GM18505 (cell line): ENCODE data around the gene MAP3K7CL.

Source experiments
- ATAC-seq: cut with Tn5 transposase; IDR thresholded peaks from one replicate; pipeline ENCODE4 v1.9.1; 2021; ENCODE audit not compliant: unreplicated experiment
- POLR2A ChIP-seq: IDR thresholded peaks from 4 replicates; pipeline ENCODE4 v1.6.1; 2011; ENCODE audit warnings: borderline replicate concordance; ENCODE audit not compliant: insufficient read depth, insufficient read length; ENCODE audit errors: extremely low read depth

The MAP3K7CL gene

GRCh38 chr21:29181799-29182470 is 51.5 kb downstream of the MAP3K7CL start:
- no peak for ATAC-seq
- TF ChIP-seq POLR2A: no peak

GRCh38 chr21:29182691-29183092 is 52.2 kb downstream of the MAP3K7CL start:
- TF ChIP-seq POLR2A: no peak

GRCh38 chr21:29184037-29184436 is 53.6 kb downstream of the MAP3K7CL start:
- no peak for TF ChIP-seq POLR2A
- ATAC-seq: no peak

More at GRCh38 chr21:29182691-29183092, 52.2 kb downstream of the MAP3K7CL start:
- ATAC-seq: no peak

- no peak for ATAC-seq
- no peak for TF ChIP-seq POLR2A
Observed at GRCh38 chr21:29185172-29185571, 54.7 kb downstream of the MAP3K7CL start.

GRCh38 chr21:29185633-29186032 is 55.2 kb downstream of the MAP3K7CL start:
- ATAC-seq: no peak
- TF ChIP-seq POLR2A: no peak

GRCh38 chr21:29186246-29186645 is 55.8 kb downstream of the MAP3K7CL start:
- TF ChIP-seq POLR2A: no peak
- ATAC-seq: no peak

- ATAC-seq: no peak
- no peak for TF ChIP-seq POLR2A
Observed at GRCh38 chr21:29187944-29188343, 57.5 kb downstream of the MAP3K7CL start.

- no peak for TF ChIP-seq POLR2A
- ATAC-seq: no peak
Observed at GRCh38 chr21:29189353-29189752, 58.9 kb downstream of the MAP3K7CL start.

GRCh38 chr21:29190923-29191331 is 60.5 kb downstream of the MAP3K7CL start:
- no peak for TF ChIP-seq POLR2A
- ATAC-seq: no peak

- no peak for ATAC-seq
- TF ChIP-seq POLR2A: no peak
Observed at GRCh38 chr21:29193072-29193471, 62.6 kb downstream of the MAP3K7CL start.

- no peak for TF ChIP-seq POLR2A
- ATAC-seq: no peak
Observed at GRCh38 chr21:29193901-29194300, 63.5 kb downstream of the MAP3K7CL start.

GRCh38 chr21:29194342-29194741 is 63.9 kb downstream of the MAP3K7CL start:
- ATAC-seq: no peak
- TF ChIP-seq POLR2A: no peak

GRCh38 chr21:29194847-29195246 is 64.4 kb downstream of the MAP3K7CL start:
- TF ChIP-seq POLR2A: no peak
- no peak for ATAC-seq

GRCh38 chr21:29195981-29196669 is 65.7 kb downstream of the MAP3K7CL start:
- TF ChIP-seq POLR2A: peak; percentile 38
- peak; percentile 97 for ATAC-seq
